Measurements from ENCODE around the gene ASMT. TPM values are rescaled to one million over a fixed set of nuclear protein-coding genes. Genes with fewer than 3 reads are reported as not detected.

ASMT gene
- polyA plus RNA-seq, 1 of the 3 experiments (the other 2 are of a cell fraction): 0.26 TPM

DNA sequence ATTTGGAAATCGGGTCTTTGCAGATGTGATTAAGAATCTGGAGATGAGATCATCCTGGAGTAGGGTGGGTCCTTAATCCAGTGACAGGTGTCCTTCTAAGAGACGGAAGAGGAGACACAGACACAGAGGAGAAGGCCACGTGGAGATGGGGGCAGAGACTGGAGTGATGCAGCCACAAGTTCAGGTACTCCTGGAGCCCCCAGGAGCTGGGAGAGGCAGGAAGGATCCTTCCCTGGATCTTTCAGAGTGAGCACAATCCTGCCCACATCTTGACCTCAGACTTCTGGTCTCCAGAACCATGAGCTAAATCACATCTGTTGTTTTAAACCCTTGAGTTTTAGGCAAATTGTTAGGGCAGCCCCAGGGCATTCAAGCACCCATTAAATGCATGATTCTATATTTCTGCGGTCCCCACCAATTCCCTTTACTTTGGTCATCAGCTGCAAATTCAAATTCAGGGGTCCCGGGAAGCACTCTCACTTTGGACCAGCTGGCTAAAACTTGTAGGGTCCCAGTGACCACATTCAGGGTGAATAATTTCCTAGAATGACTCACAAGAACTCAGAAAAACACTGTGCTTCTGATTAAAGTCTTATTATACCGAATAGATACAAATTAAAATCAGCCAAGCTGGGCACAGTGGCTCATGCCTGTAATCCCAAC lies 36.2 kb upstream of the ASMT start:
- Histone ChIP-seq H3K36me3 (replicated peaks in 1 of 2; ENCODE audit: control insufficient read depth in 1 of 2, insufficient read depth in 2 of 2, low read length in 1 of 2) (no peaks in the 10 kb centered on the region), H3K27ac (ENCODE audit: low read depth in 2 of 2, low read length in 1 of 2) (no peak overlapping the region), H2AFZ (ENCODE audit: low read depth) (no peak overlapping the region), H3K4me3 (ENCODE audit: low read depth in 2 of 2, low read length in 1 of 2) (no peak overlapping the region), H3K79me2 (ENCODE audit: insufficient read depth) (no peaks in the 10 kb centered on the region), H3F3A (replicated peaks; ENCODE audit: insufficient read depth) (peaks cover 11% of the 10 kb centered on the region), H4K20me1 (ENCODE audit: insufficient read depth) (no peaks in the 10 kb centered on the region), H3K27me3 (ENCODE audit: insufficient read depth) (0 out of 2 replicates have a peak, but pooled peaks cover 4% of the 10 kb centered on the region), H3K4me1 (ENCODE audit: control insufficient read depth in 1 of 2, insufficient read depth in 2 of 2, low read depth in 1 of 2, low read length in 1 of 2) (no peaks in the 10 kb centered on the region), H3K9ac (no peak overlapping the region), H3K4me2 (no peak overlapping the region), H3K9me2 (no peaks in the 10 kb centered on the region), H3K9me3 (no peaks in the 10 kb centered on the region)
- CTCF ChIA-PET: no interaction called here
- TF ChIP-seq FOSL2 (IDR thresholded peaks at IDR 0.05; ENCODE audit: borderline replicate concordance, low read depth): no peak
- no peak for TF ChIP-seq SMC3 (IDR thresholded peaks at IDR 0.05; ENCODE audit: low read depth, low read length)
- TF ChIP-seq EZH2phosphoT487 (IDR thresholded peaks at IDR 0.05; ENCODE audit: borderline replicate concordance, low read depth): no peak
- TF ChIP-seq SIN3A (IDR thresholded peaks at IDR 0.05; ENCODE audit: borderline replicate concordance, low read depth, low read length): no peak
- POLR2A ChIA-PET: no interaction called here
- DNase-seq: no peak
- 5% methylated on average over 6 of the region's 6 CpGs for WGBS (ENCODE audit: low lambda C conversion rate)

- no peak overlapping the region for H3K4me2 ChIP-seq
- H3K36me3 ChIP-seq (replicated peaks in 1 of 2; ENCODE audit: control insufficient read depth in 1 of 2, insufficient read depth in 2 of 2, low read length in 1 of 2): no peaks in the 10 kb centered on the region
- TF ChIP-seq, protein P1, sequence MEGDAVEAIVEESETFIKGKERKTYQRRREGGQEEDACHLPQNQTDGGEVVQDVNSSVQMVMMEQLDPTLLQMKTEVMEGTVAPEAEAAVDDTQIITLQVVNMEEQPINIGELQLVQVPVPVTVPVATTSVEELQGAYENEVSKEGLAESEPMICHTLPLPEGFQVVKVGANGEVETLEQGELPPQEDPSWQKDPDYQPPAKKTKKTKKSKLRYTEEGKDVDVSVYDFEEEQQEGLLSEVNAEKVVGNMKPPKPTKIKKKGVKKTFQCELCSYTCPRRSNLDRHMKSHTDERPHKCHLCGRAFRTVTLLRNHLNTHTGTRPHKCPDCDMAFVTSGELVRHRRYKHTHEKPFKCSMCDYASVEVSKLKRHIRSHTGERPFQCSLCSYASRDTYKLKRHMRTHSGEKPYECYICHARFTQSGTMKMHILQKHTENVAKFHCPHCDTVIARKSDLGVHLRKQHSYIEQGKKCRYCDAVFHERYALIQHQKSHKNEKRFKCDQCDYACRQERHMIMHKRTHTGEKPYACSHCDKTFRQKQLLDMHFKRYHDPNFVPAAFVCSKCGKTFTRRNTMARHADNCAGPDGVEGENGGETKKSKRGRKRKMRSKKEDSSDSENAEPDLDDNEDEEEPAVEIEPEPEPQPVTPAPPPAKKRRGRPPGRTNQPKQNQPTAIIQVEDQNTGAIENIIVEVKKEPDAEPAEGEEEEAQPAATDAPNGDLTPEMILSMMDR (IDR thresholded peaks at IDR 0.05): peak; percentile 72
- TF ChIP-seq SMC3 (IDR thresholded peaks at IDR 0.05; ENCODE audit: low read depth, low read length) (peak; percentile 44), RAD21 (IDR thresholded peaks at IDR 0.05; ENCODE audit: low read length) (peak; percentile 51), FOXM1 (IDR thresholded peaks at IDR 0.05; ENCODE audit: low read depth) (no peak)
- H3K9me2 ChIP-seq: no peaks in the 10 kb centered on the region
- WGBS (ENCODE audit: low lambda C conversion rate): 13% methylated on average over 4 of the region's 4 CpGs
- H4K20me1 ChIP-seq (ENCODE audit: insufficient read depth): no peaks in the 10 kb centered on the region
- H3K27ac ChIP-seq (ENCODE audit: low read depth in 2 of 2, low read length in 1 of 2): no peak overlapping the region
- no peak overlapping the region for H3K4me3 ChIP-seq (ENCODE audit: low read depth in 2 of 2, low read length in 1 of 2)
- H3K79me2 ChIP-seq (ENCODE audit: insufficient read depth): no peaks in the 10 kb centered on the region
- ChIA-PET CTCF (no interaction called here), POLR2A (no interaction called here)
- H3K9ac ChIP-seq: no peak overlapping the region
- no peak overlapping the region for H2AFZ ChIP-seq (ENCODE audit: low read depth)
- no peaks in the 10 kb centered on the region for H3K4me1 ChIP-seq (ENCODE audit: control insufficient read depth in 1 of 2, insufficient read depth in 2 of 2, low read depth in 1 of 2, low read length in 1 of 2)
- H3K9me3 ChIP-seq: no peaks in the 10 kb centered on the region
- H3F3A ChIP-seq (replicated peaks; ENCODE audit: insufficient read depth): peaks cover 11% of the 10 kb centered on the region
- H3K27me3 ChIP-seq (ENCODE audit: insufficient read depth): no peaks in the 10 kb centered on the region
- DNase-seq: peak; percentile 61
Measured at GRCh38 chrX:1581132-1581531, 33.7 kb upstream of the ASMT start.

GRCh38 chrX:1582686-1583437 lies 32.0 kb upstream of the ASMT start:
- ChIA-PET POLR2A (no interaction called here), CTCF (no interaction called here)
- Histone ChIP-seq H2AFZ (ENCODE audit: low read depth) (0 out of 2 replicates have a peak overlapping the region, but pooled peaks have one; percentile 35), H3K4me1 (ENCODE audit: control insufficient read depth in 1 of 2, insufficient read depth in 2 of 2, low read depth in 1 of 2, low read length in 1 of 2) (no peaks in the 10 kb centered on the region), H3K9me2 (no peaks in the 10 kb centered on the region), H3K4me2 (no peak overlapping the region; the same call in 1 of the 2 replicates), H4K20me1 (ENCODE audit: insufficient read depth) (no peaks in the 10 kb centered on the region), H3K79me2 (ENCODE audit: insufficient read depth) (no peaks in the 10 kb centered on the region), H3K36me3 (replicated peaks in 1 of 2; ENCODE audit: control insufficient read depth in 1 of 2, insufficient read depth in 2 of 2, low read length in 1 of 2) (no peaks in the 10 kb centered on the region), H3K9ac (no peak overlapping the region), H3F3A (replicated peaks; ENCODE audit: insufficient read depth) (peaks cover 16% of the 10 kb centered on the region), H3K27ac (ENCODE audit: low read depth in 2 of 2, low read length in 1 of 2) (no peak overlapping the region), H3K27me3 (ENCODE audit: insufficient read depth) (no peaks in the 10 kb centered on the region), H3K9me3 (no peaks in the 10 kb centered on the region), H3K4me3 (ENCODE audit: low read depth in 2 of 2, low read length in 1 of 2) (peak overlapping the region in 1 of 2 experiments; percentile 26; a peak in 1 of 4 replicates)
- no peak for DNase-seq
- WGBS (ENCODE audit: low lambda C conversion rate): 18% methylated on average over 27 of the region's 27 CpGs
- TF ChIP-seq NRF1 (IDR thresholded peaks at IDR 0.05; ENCODE audit: low read depth, low read length): no peak
- TF ChIP-seq, protein P2, sequence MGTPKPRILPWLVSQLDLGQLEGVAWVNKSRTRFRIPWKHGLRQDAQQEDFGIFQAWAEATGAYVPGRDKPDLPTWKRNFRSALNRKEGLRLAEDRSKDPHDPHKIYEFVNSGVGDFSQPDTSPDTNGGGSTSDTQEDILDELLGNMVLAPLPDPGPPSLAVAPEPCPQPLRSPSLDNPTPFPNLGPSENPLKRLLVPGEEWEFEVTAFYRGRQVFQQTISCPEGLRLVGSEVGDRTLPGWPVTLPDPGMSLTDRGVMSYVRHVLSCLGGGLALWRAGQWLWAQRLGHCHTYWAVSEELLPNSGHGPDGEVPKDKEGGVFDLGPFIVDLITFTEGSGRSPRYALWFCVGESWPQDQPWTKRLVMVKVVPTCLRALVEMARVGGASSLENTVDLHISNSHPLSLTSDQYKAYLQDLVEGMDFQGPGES (IDR thresholded peaks at IDR 0.05; ENCODE audit: low read depth, low read length): no peak
- no peak for TF ChIP-seq RFX5 (IDR thresholded peaks at IDR 0.05; ENCODE audit: low read length)
- no peak for TF ChIP-seq SMC3 (IDR thresholded peaks at IDR 0.05; ENCODE audit: low read depth, low read length)
- TF ChIP-seq GATA2 (CRISPR knock-in tag; IDR thresholded peaks at IDR 0.05): no peak
- TF ChIP-seq FOSL2 (IDR thresholded peaks at IDR 0.05; ENCODE audit: borderline replicate concordance, low read depth): peak; percentile 20; the same call in 1 of the 2 replicates
- no peak for TF ChIP-seq CHD2 (IDR thresholded peaks at IDR 0.05; ENCODE audit: low read length, partially characterized antibody)
- TF ChIP-seq YY1 (IDR thresholded peaks at IDR 0.05; ENCODE audit: low read depth): no peak

All from SK-N-SH (cell line).